Activated CD8-positive, alpha-beta memory T cell treated with anti-CD3 and anti-CD28 coated beads, Interleukin-2, amount 50 U/mL, for 1 hour (primary cell): ENCODE data around the gene DGKZ.

ENCODE experiments used
- DNase-seq: peaks from one replicate; pipeline ENCODE4 v3.0.0-alpha.2; 2020; ENCODE audit errors: extremely low read depth

The DGKZ gene

GRCh38 chr11:46392421-46393230, 45.4 kb downstream of the DGKZ start:
- no peak for DNase-seq

- no peak for DNase-seq
Measured at GRCh38 chr11:46393231-46393616, 46.0 kb downstream of the DGKZ start.

GRCh38 chr11:46393759-46394158, 46.5 kb downstream of the DGKZ start:
- no peak for DNase-seq

GRCh38 chr11:46397526-46397925, 50.3 kb downstream of the DGKZ start:
- no peak for DNase-seq

GRCh38 chr11:46402957-46403902, 56.0 kb downstream of the DGKZ start:
- no peak for DNase-seq

- DNase-seq = no peak
Measured at GRCh38 chr11:46404476-46405017, 57.3 kb downstream of the DGKZ start.

- DNase-seq = no peak
Measured at GRCh38 chr11:46407635-46408034, 60.4 kb downstream of the DGKZ start.

- no peak for DNase-seq
Measured at GRCh38 chr11:46408407-46408986, 61.2 kb downstream of the DGKZ start.

GRCh38 chr11:46410021-46410420, 62.8 kb downstream of the DGKZ start:
- no peak for DNase-seq

- no peak for DNase-seq
Measured at GRCh38 chr11:46413760-46414465, 66.7 kb downstream of the DGKZ start.

GRCh38 chr11:46414466-46414796, 67.2 kb downstream of the DGKZ start:
- no peak for DNase-seq

GRCh38 chr11:46414879-46415278, 67.6 kb downstream of the DGKZ start:
- no peak for DNase-seq

GRCh38 chr11:46417711-46418110, 70.4 kb downstream of the DGKZ start:
- no peak for DNase-seq

GRCh38 chr11:46418751-46419150, 71.5 kb downstream of the DGKZ start:
- DNase-seq = no peak

- no peak for DNase-seq
Measured at GRCh38 chr11:46420513-46420912, 73.2 kb downstream of the DGKZ start.

GRCh38 chr11:46421257-46421880, 74.1 kb downstream of the DGKZ start:
- DNase-seq = no peak

- no peak for DNase-seq
Measured at GRCh38 chr11:46422588-46422987, 75.3 kb downstream of the DGKZ start.

- no peak for DNase-seq
Measured at GRCh38 chr11:46426233-46426991, 79.1 kb downstream of the DGKZ start.

GRCh38 chr11:46427364-46427763, 80.1 kb downstream of the DGKZ start:
- no peak for DNase-seq

- no peak for DNase-seq
Measured at GRCh38 chr11:46429717-46430116, 82.5 kb downstream of the DGKZ start.
